ENCODE data around the gene FOXP1. TPM values are rescaled to one million over a fixed set of nuclear protein-coding genes. Genes with fewer than 3 reads are reported as not detected.

Gene FOXP1
- total RNA-seq, 1 experiment from 2014 or later: 75.3 TPM

- Histone ChIP-seq H4K5ac (ENCODE audit: insufficient read length, low read depth, low read length) (no peak overlapping the region), H3T11ph (ENCODE audit: low read length) (no peak overlapping the region), H2BK12ac (ENCODE audit: insufficient read length, low read depth, low read length) (no peak overlapping the region), H3K27ac (ENCODE audit: insufficient read length, low read depth, low read length) (no peak overlapping the region), H3K4me2 (ENCODE audit: insufficient read depth, insufficient read length, low read length) (no peak overlapping the region), H3K27me3 (ENCODE audit: insufficient read depth, low read length) (no peaks in the 10 kb centered on the region), H2BK15ac (ENCODE audit: low read depth, low read length) (no peak overlapping the region), H3K79me1 (ENCODE audit: insufficient read depth, low read depth, low read length, poor library complexity, severe bottlenecking) (no peaks in the 10 kb centered on the region), H3K23me2 (ENCODE audit: insufficient read length, low read depth, low read length, poor library complexity, severe bottlenecking) (no peaks in the 10 kb centered on the region), H3K4ac (ENCODE audit: low read depth, low read length) (no peak overlapping the region), H3K9me3 (ENCODE audit: control insufficient read depth, low read depth, low read length) (no peaks in the 10 kb centered on the region), H2BK120ac (ENCODE audit: low read depth, low read length, poor library complexity, severe bottlenecking) (no peak overlapping the region), H3K18ac (ENCODE audit: insufficient read length, low read depth, low read length) (no peak overlapping the region), H3K9ac (ENCODE audit: extremely low read depth, insufficient read length, low read length) (no peak overlapping the region), H4K91ac (ENCODE audit: insufficient read length, low read depth, low read length) (no peak overlapping the region), H2BK20ac (ENCODE audit: low read depth, low read length, poor library complexity, severe bottlenecking) (no peak overlapping the region), H3K23ac (ENCODE audit: insufficient read length, low read depth, low read length) (no peak overlapping the region), H3K79me2 (ENCODE audit: insufficient read depth, low read length) (no peaks in the 10 kb centered on the region), H2AK5ac (ENCODE audit: insufficient read length, low read length) (no peak overlapping the region), H4K8ac (replicated peaks; ENCODE audit: insufficient read length, low read depth, low read length) (no peak overlapping the region), H3K4me1 (ENCODE audit: insufficient read depth, low read length) (peaks cover 1% of the 10 kb centered on the region; the same call in 1 of the 2 replicates), H2BK5ac (ENCODE audit: insufficient read length, low read length) (no peak overlapping the region), H3K14ac (ENCODE audit: insufficient read depth, low read length) (no peak overlapping the region), H4K20me1 (ENCODE audit: control insufficient read depth, insufficient read depth, insufficient read length) (no peaks in the 10 kb centered on the region), H3K56ac (ENCODE audit: insufficient read length, low read depth, low read length) (no peak overlapping the region), H2AFZ (ENCODE audit: low read length) (no peak overlapping the region)
- no peak for TF ChIP-seq CTCF (conservative IDR thresholded peaks at IDR 0.05)
- Mint-ChIP-seq H3K9me3 (no peaks in the 10 kb centered on the region; a peak in 1 of 5 replicates), H3K27ac (no peak overlapping the region), H3K27me3 (ENCODE audit: low read depth) (no peaks in the 10 kb centered on the region), H3K4me1 (peaks cover 25 to 30% of the 10 kb centered on the region in 2 experiments), H3K4me3 (no peak overlapping the region), H3K36me3 (ENCODE audit: insufficient read depth in 1 of 3, low read depth in 3 of 3) (no peaks in the 10 kb centered on the region)
- no CpG with 5 or more reads among the region's 4 CpGs for WGBS (ENCODE audit: extremely low coverage, insufficient read length, low lambda C conversion rate)
- DNase-seq: no peak
These were observed 49.9 kb downstream of the FOXP1 start for GRCh38 chr3:71533588-71533987.

Data from H9 (cell line).